GM19463 (cell line): Measurements from ENCODE around the gene NPTXR.

Experiments
- ATAC-seq: cut with Tn5 transposase; IDR thresholded peaks from one replicate; pipeline ENCODE4 v1.9.1; 2021; ENCODE audit warnings: mild to moderate bottlenecking, moderate library complexity; ENCODE audit not compliant: unreplicated experiment

The NPTXR gene

GRCh38 chr22:38853196-38853651 is 9.4 kb upstream of the NPTXR start:
- ATAC-seq, result no peak

GRCh38 chr22:38852522-38852921 is 8.7 kb upstream of the NPTXR start:
- no peak for ATAC-seq

GRCh38 chr22:38850941-38851849 is 7.4 kb upstream of the NPTXR start:
- no peak for ATAC-seq

- no peak for ATAC-seq
These were observed 6.6 kb upstream of the NPTXR start for GRCh38 chr22:38850399-38850798.

GRCh38 chr22:38849811-38850210 is 6.0 kb upstream of the NPTXR start:
- no peak for ATAC-seq

GRCh38 chr22:38846412-38846811 is 2.6 kb upstream of the NPTXR start:
- no peak for ATAC-seq

GRCh38 chr22:38845004-38845740 is 1.3 kb upstream of the NPTXR start:
- ATAC-seq, result no peak

- ATAC-seq, result no peak
These were observed 631 bp upstream of the NPTXR start for GRCh38 chr22:38844315-38845003.

- no peak for ATAC-seq
These were observed 599 bp downstream of the NPTXR start for GRCh38 chr22:38843201-38843656.

- ATAC-seq, result no peak
These were observed 1.2 kb downstream of the NPTXR start for GRCh38 chr22:38842512-38843200.

- ATAC-seq, result no peak
These were observed 2.2 kb downstream of the NPTXR start for GRCh38 chr22:38841635-38842034.

GRCh38 chr22:38841211-38841610 is 2.6 kb downstream of the NPTXR start:
- ATAC-seq, result no peak

GRCh38 chr22:38840129-38840528 is 3.7 kb downstream of the NPTXR start:
- ATAC-seq, result no peak

GRCh38 chr22:38839686-38840085 is 4.1 kb downstream of the NPTXR start:
- no peak for ATAC-seq

GRCh38 chr22:38837414-38837928 is 6.4 kb downstream of the NPTXR start:
- ATAC-seq, result no peak

- no peak for ATAC-seq
These were observed 7.9 kb downstream of the NPTXR start for GRCh38 chr22:38835888-38836301.

- ATAC-seq, result no peak
These were observed 8.8 kb downstream of the NPTXR start for GRCh38 chr22:38834991-38835390.

- no peak for ATAC-seq
These were observed 9.4 kb downstream of the NPTXR start for GRCh38 chr22:38834215-38834953.

- ATAC-seq, result no peak
These were observed 10.8 kb downstream of the NPTXR start for GRCh38 chr22:38833061-38833460.
